ENCODE measurements around the gene CBY3. TPM values are rescaled to one million over a fixed set of nuclear protein-coding genes. Genes with fewer than 3 reads are reported as not detected.
"Not testable (repeated sequence)": the region's sequence is repeated elsewhere in the genome, so short reads cannot be mapped to it uniquely, and the experiment has no call there.

Gene CBY3
- total and polyA plus RNA-seq, 9 donors, result 0.65 TPM; not detected in 8

DNA sequence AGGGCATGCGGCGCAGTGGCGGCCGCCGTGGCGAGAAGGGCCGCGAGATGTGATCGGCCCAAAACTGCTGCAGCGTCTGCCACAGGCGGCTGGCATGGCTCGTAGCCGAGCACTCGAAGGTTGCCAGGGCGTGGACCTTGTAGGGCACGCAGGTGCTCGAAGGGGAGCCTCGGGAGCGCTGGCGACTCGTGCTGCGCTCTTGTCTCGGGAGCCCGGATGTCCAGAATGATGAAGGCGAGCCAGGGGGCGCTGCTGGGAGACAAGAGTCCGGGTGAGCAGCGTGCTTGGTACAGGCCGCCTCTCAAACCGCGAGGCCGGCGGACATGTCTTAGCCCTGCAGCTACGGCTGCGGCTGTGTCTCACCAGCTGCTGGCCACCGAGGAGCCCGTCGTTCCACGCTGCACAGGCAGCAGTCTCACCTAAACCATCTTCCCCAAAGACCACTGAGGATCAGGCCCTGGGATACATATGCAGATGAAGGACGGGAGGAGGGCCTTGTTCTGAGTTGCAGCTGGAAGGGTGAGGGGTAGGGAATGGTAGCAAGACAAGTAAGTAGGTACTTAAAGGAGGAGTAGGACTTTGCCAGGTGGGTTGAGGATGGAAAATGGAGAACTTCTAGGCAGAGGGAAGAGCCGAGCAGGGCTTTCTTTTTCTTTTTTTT lies 1.7 kb downstream of the CBY3 start:
- Histone ChIP-seq H3K27ac (peak overlapping the region in 1 of 2 donors; percentile 93), H3K9me3 (no peaks in the 10 kb centered on the region), H3K36me3 (no peaks in the 10 kb centered on the region), H3K4me3 (peak overlapping the region; percentile 79), H3K4me1 (ENCODE audit: insufficient read depth) (peaks cover 6% of the 10 kb centered on the region), H3K27me3 (no peaks in the 10 kb centered on the region)
- TF ChIP-seq EP300 (IDR thresholded peaks at IDR 0.05), result no peak
- TF ChIP-seq, protein P1, sequence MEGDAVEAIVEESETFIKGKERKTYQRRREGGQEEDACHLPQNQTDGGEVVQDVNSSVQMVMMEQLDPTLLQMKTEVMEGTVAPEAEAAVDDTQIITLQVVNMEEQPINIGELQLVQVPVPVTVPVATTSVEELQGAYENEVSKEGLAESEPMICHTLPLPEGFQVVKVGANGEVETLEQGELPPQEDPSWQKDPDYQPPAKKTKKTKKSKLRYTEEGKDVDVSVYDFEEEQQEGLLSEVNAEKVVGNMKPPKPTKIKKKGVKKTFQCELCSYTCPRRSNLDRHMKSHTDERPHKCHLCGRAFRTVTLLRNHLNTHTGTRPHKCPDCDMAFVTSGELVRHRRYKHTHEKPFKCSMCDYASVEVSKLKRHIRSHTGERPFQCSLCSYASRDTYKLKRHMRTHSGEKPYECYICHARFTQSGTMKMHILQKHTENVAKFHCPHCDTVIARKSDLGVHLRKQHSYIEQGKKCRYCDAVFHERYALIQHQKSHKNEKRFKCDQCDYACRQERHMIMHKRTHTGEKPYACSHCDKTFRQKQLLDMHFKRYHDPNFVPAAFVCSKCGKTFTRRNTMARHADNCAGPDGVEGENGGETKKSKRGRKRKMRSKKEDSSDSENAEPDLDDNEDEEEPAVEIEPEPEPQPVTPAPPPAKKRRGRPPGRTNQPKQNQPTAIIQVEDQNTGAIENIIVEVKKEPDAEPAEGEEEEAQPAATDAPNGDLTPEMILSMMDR (IDR thresholded peaks at IDR 0.05), result peak in 2 of 3 donors; percentile 34 to 45
- intact Hi-C loops (cut with DNase I), result no loop called here
- 13 to 16% (median 14%) methylated on average over 40 to 41 of the region's 41 CpGs for WGBS, 3 donors
- peak; percentile 83 to 89 (median 86) for DNase-seq

DNA sequence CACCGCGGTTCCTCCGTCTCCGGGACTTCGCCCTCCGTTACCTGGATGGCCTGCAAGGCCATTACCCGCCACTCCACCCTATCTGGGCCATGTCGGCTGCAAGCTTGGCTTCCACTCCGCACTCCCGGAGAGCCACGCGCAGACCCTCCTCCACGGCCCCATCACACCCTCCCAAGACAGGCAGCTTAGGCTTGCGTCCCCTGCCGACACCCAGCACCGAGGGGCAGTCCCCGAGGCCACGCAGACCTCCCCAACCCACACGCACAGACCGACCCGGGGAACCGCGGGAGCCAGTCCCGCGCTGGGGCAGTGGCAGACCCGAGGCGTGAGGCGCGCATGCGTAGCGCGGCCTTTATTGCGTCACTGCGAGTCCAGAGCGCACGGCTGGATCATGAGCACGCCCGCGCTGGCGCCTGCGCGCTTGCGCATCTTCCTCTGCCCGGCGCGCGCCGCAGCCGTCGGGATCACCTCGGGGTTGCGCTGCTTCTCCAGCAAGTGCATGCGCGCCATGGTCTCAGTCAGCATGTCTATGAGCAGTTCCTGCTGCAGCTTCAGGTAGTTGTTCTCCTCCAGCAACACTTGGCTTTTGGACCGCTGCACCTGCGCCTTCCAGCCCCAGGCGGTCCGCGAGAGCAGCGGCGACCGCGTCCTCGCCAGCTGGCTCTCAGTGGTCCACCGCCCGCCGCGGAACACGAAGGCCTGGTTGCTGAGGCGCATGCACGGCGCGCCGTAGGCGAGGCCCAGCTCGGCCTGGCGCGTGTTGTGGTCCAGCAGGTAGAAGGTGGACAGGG lies 2.4 kb downstream of the CBY3 start:
- intact Hi-C loops (cut with DNase I), result no loop called here
- WGBS, 3 donors, result 0 to 2% (median 1%) methylated on average over 39 to 78 of the region's 78 CpGs
- Histone ChIP-seq H3K27ac (peak overlapping the region; percentile 77 to 93), H3K36me3 (no peaks in the 10 kb centered on the region), H3K4me3 (peak overlapping the region; percentile 79), H3K27me3 (no peaks in the 10 kb centered on the region), H3K4me1 (ENCODE audit: insufficient read depth) (peaks cover 6% of the 10 kb centered on the region), H3K9me3 (no peaks in the 10 kb centered on the region)
- peak; percentile 93 to 98 (median 95) for DNase-seq
- TF ChIP-seq EP300 (IDR thresholded peaks at IDR 0.05), result no peak
- TF ChIP-seq, protein P1 (IDR thresholded peaks at IDR 0.05), result no peak
- TF ChIP-seq POLR2A (IDR thresholded peaks at IDR 0.05), result peak; percentile 92

DNA sequence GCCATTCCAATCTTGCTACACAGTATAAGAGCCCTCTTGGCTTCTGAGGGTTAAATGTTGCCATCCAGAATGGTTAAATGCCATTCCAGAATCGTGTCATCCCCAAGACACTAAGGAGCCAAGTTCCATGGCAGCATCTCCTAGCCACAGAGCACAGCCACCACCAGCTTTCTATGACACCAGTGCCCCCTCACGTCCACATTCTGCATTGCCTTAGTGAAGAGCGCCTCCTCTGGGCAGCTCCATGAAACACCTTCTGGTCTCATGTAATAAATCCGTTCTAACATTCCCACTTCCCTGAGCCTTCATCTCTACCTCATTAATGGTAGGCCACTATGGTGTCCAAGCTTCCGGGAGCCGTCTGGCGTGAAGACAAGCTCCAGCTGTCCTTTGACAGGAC lies 12.4 kb downstream of the CBY3 start:
- intact Hi-C loops (cut with DNase I), result no loop called here
- H3K27ac ChIP-seq, result no peak overlapping the region
- no peak for DNase-seq
- H3K27me3 ChIP-seq, result no peaks in the 10 kb centered on the region
- WGBS, 3 donors, result 32 to 45% (median 43%) methylated on average over 7 of the region's 7 CpGs
- no peaks in the 10 kb centered on the region for H3K36me3 ChIP-seq
- no peaks in the 10 kb centered on the region for H3K9me3 ChIP-seq
- no peaks in the 10 kb centered on the region for H3K4me1 ChIP-seq (ENCODE audit: insufficient read depth)
- no peak overlapping the region for H3K4me3 ChIP-seq
- TF ChIP-seq, protein P1 (IDR thresholded peaks at IDR 0.05), result no peak
- TF ChIP-seq EP300 (IDR thresholded peaks at IDR 0.05) (no peak), POLR2A (IDR thresholded peaks at IDR 0.05) (no peak)

DNA sequence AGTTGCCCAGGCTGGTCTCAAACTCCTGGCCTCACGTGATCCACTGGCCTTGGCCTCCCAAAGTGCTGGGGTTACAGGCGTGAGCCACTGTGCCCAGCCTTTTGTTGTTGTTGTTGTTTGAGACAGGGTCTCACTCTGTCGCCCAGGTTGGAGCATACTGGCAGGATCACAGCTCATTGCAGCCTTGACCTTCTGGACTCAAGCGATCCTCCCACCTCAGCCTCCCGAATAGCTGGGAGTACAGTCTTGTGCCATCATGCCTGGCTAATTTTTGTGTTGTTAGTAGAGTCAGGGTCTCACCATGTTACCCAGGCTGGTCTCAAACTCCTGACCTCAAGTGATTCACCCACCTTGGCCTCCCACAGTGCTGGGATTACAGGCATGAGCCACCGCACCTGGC lies 19.2 kb downstream of the CBY3 start:
- H3K36me3 ChIP-seq; H3K9me3 ChIP-seq; DNase-seq; H3K27ac ChIP-seq; H3K4me3 ChIP-seq; H3K4me1 ChIP-seq (ENCODE audit: insufficient read depth); H3K27me3 ChIP-seq; intact Hi-C loops (cut with DNase I): not testable (repeated sequence)
- WGBS, 3 donors, result 72 to 79% (median 73%) methylated on average over 6 of the region's 6 CpGs

DNA sequence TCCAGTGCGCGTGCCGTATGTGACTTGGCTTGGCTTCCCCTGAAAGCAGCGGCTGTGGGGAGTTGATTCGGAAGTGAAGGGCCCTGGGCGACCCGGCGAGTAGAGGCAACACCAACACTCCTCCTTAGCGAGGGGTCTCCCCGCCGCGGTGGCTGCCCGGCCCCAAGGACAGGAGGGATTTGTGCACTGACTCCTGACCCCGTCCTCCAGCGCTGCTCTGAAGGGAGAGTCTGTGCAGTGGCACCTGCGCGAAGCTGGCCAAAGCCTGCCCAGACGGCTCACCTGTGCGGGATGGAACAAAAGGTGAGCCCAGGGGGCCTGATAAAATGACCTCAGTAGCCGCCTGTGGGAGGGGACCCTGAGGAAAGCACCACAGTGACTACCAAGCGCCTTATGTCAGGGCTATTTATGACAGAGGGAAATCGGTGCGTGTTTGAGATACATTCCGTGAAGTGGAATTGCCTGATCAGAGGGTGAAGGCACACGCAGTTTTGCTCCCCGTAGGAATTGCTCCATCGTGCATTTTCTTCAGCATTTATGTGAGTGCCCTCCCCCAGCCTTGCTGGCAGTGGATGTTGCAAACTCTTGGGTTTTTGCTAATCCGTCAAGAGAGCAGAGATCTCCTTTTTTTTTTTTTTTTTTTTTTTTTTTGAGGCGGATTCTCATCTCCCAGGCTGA lies 22.5 kb downstream of the CBY3 start:
- H3K4me1 ChIP-seq (ENCODE audit: insufficient read depth); intact Hi-C loops (cut with DNase I); H3K27me3 ChIP-seq; H3K9me3 ChIP-seq; H3K36me3 ChIP-seq; H3K27ac ChIP-seq: not testable (repeated sequence)
- 2 to 5% (median 3%) methylated on average over 10 to 14 of the region's 29 CpGs for WGBS, 3 donors
- peak overlapping the region; percentile 44 for H3K4me3 ChIP-seq
- DNase-seq, result peak in 2 of 5 donors; percentile 20 to 38

DNA sequence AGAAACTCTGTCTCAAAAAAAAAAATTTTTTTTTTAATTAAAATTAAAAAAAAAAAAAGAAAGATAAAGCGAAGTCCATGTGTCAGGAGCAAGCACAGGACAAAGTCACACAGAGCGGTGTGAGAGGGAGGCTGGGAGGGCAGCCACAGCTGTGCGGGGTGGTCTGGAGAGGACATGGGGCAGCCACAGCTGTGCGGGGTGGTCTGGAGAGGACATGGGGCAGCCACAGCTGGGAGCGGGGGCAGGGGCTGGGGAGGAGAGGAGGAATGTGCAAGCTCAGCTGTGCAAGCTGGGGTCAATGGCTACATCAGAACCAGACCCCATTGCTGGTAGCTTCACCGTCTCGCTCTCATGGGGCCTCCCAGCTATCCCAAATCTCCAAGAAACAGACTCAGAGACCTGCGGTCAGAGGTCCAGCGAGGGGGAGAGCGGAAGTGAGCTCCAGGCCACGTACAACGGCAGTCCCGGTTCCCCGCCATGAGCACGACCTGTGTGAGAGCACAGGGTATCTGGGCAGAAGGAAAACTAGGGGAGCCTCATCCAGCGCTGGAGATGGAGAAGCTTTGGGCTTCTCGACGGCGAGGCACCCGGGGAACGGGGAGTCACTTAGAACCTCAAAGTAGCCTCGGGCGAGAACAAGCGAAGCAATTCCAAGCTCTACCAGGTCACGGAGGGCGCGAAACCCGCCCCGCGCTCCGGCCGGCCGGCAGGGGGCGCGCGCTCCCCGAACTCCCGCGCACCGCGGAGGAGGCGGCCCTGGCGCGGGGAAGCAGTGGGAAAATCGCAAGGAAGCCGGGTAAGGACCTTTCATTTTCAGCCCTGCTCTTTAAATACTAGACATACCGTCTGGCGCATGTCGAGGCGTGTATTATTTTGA lies 23.3 kb downstream of the CBY3 start:
- H3K36me3 ChIP-seq; intact Hi-C loops (cut with DNase I); H3K27ac ChIP-seq; H3K27me3 ChIP-seq; H3K9me3 ChIP-seq; H3K4me3 ChIP-seq; H3K4me1 ChIP-seq (ENCODE audit: insufficient read depth): not testable (repeated sequence)
- DNase-seq, result peak in 2 of 5 donors; percentile 28 to 65
- 24 to 90% (median 29%) methylated on average over 2 to 12 of the region's 50 CpGs for WGBS, 3 donors

DNA sequence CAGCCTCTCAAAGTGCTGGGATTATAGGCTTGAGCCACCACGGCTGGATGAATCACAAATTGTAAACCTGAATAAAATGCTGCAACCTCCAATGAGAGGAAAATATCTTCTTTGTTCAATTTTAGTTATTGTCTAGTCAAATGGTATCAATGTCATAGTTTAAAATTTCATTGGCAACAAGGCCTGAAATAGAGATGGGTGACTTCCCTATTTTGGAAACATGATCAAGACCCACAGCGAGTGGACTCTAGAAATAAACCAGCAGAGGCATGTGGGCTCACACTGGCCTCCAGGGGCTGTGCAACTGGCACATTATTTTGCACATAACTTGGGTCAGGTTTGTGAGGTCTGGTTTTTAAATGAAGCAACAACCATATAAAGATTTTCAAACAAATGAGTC lies 27.7 kb downstream of the CBY3 start:
- 53 to 59% (median 53%) methylated on average over 2 of the region's 2 CpGs for WGBS, 3 donors
- H3K36me3 ChIP-seq; DNase-seq; intact Hi-C loops (cut with DNase I); H3K4me3 ChIP-seq; H3K9me3 ChIP-seq; H3K27ac ChIP-seq; H3K4me1 ChIP-seq (ENCODE audit: insufficient read depth); H3K27me3 ChIP-seq: not testable (repeated sequence)
